ENCODE results near the gene TMEM121.
A peak's percentile ranks its signal among the peaks of the same experiment; 100 is the strongest.

Gene TMEM121

GRCh38 chr14:105491366-105491973 is 34.9 kb upstream of the TMEM121 start:
- Mint-ChIP-seq H3K9me3 (no peaks in the 10 kb centered on the region), H3K27me3 (peaks cover 10% of the 10 kb centered on the region), H3K4me1 (peaks cover 29% of the 10 kb centered on the region), H3K27ac (peak overlapping the region; percentile 95), H3K4me3 (peak overlapping the region; percentile 78), H3K36me3 (peaks cover 7% of the 10 kb centered on the region)
- DNase-seq: peak; percentile 91
- CTCF ChIA-PET: interaction anchor here (1.0 to 4.2 kb wide), 4 partner anchors 10 to 121 kb away, joined by 3 to 97 read pairs (median 8); no protein-coding TSS in a partner anchor

- H3K4me3 Mint-ChIP-seq: peak overlapping the region; percentile 76
- no peak for DNase-seq
- no peaks in the 10 kb centered on the region for H3K9me3 Mint-ChIP-seq
- H3K4me1 Mint-ChIP-seq: peaks cover 25% of the 10 kb centered on the region
- peaks cover 7% of the 10 kb centered on the region for H3K36me3 Mint-ChIP-seq
- CTCF ChIA-PET: interaction anchor here (1.0 to 4.2 kb wide), 4 partner anchors 11 to 122 kb away, joined by 3 to 97 read pairs (median 8); no protein-coding TSS in a partner anchor
- H3K27me3 Mint-ChIP-seq: peaks cover 5% of the 10 kb centered on the region
- peak overlapping the region; percentile 95 for H3K27ac Mint-ChIP-seq
Observed at GRCh38 chr14:105492031-105492970, 34.1 kb upstream of the TMEM121 start.

GRCh38 chr14:105492971-105493871 is 33.2 kb upstream of the TMEM121 start:
- CTCF ChIA-PET: interaction anchor here (2.4 to 4.2 kb wide), 2 partner anchors 12 to 123 kb away, joined by 11 to 97 read pairs; no protein-coding TSS in a partner anchor
- Mint-ChIP-seq H3K4me3 (peak overlapping the region; percentile 8), H3K9me3 (no peaks in the 10 kb centered on the region), H3K27ac (no peak overlapping the region), H3K27me3 (no peaks in the 10 kb centered on the region), H3K36me3 (peaks cover 6% of the 10 kb centered on the region), H3K4me1 (peaks cover 23% of the 10 kb centered on the region)
- no peak for DNase-seq

- CTCF ChIA-PET: no interaction called here
- Mint-ChIP-seq H3K4me1 (peaks cover 17% of the 10 kb centered on the region), H3K4me3 (no peak overlapping the region), H3K9me3 (no peaks in the 10 kb centered on the region), H3K36me3 (peaks cover 6% of the 10 kb centered on the region), H3K27me3 (no peaks in the 10 kb centered on the region), H3K27ac (no peak overlapping the region)
- DNase-seq: peak; percentile 16
Observed at GRCh38 chr14:105493921-105494605, 32.3 kb upstream of the TMEM121 start.

GRCh38 chr14:105494606-105494929 is 31.8 kb upstream of the TMEM121 start:
- no peak overlapping the region for H3K4me3 Mint-ChIP-seq
- no peaks in the 10 kb centered on the region for H3K27me3 Mint-ChIP-seq
- H3K9me3 Mint-ChIP-seq: no peaks in the 10 kb centered on the region
- peaks cover 12% of the 10 kb centered on the region for H3K4me1 Mint-ChIP-seq
- H3K27ac Mint-ChIP-seq: no peak overlapping the region
- peaks cover 1% of the 10 kb centered on the region for H3K36me3 Mint-ChIP-seq
- no peak for DNase-seq
- CTCF ChIA-PET: no interaction called here

GRCh38 chr14:105495101-105495989 is 31.0 kb upstream of the TMEM121 start:
- no peak for DNase-seq
- H3K36me3 Mint-ChIP-seq: no peaks in the 10 kb centered on the region
- no peak overlapping the region for H3K4me3 Mint-ChIP-seq
- no peaks in the 10 kb centered on the region for H3K9me3 Mint-ChIP-seq
- H3K27me3 Mint-ChIP-seq: no peaks in the 10 kb centered on the region
- H3K27ac Mint-ChIP-seq: no peak overlapping the region
- CTCF ChIA-PET: no interaction called here
- peaks cover 11% of the 10 kb centered on the region for H3K4me1 Mint-ChIP-seq

GRCh38 chr14:105495990-105496830 is 30.2 kb upstream of the TMEM121 start:
- CTCF ChIA-PET: no interaction called here
- Mint-ChIP-seq H3K4me1 (peaks cover 11% of the 10 kb centered on the region), H3K27ac (no peak overlapping the region), H3K27me3 (no peaks in the 10 kb centered on the region), H3K4me3 (no peak overlapping the region), H3K9me3 (no peaks in the 10 kb centered on the region), H3K36me3 (no peaks in the 10 kb centered on the region)
- DNase-seq: no peak

- H3K27ac Mint-ChIP-seq: no peak overlapping the region
- H3K9me3 Mint-ChIP-seq: no peaks in the 10 kb centered on the region
- CTCF ChIA-PET: no interaction called here
- no peak for DNase-seq
- H3K4me1 Mint-ChIP-seq: peaks cover 7% of the 10 kb centered on the region
- H3K4me3 Mint-ChIP-seq: no peak overlapping the region
- H3K27me3 Mint-ChIP-seq: no peaks in the 10 kb centered on the region
- H3K36me3 Mint-ChIP-seq: no peaks in the 10 kb centered on the region
Observed at GRCh38 chr14:105496831-105497591, 29.4 kb upstream of the TMEM121 start.

- Mint-ChIP-seq H3K27ac (no peak overlapping the region), H3K36me3 (no peaks in the 10 kb centered on the region), H3K9me3 (no peaks in the 10 kb centered on the region), H3K27me3 (peaks cover 5% of the 10 kb centered on the region), H3K4me1 (peaks cover 5% of the 10 kb centered on the region), H3K4me3 (no peak overlapping the region)
- peak; percentile 19 for DNase-seq
- CTCF ChIA-PET: no interaction called here
Observed at GRCh38 chr14:105497671-105498429, 28.5 kb upstream of the TMEM121 start.

- Mint-ChIP-seq H3K4me1 (peaks cover under 1% of the 10 kb centered on the region), H3K27ac (peak overlapping the region; percentile 5), H3K36me3 (no peaks in the 10 kb centered on the region), H3K9me3 (no peaks in the 10 kb centered on the region), H3K27me3 (peaks cover 11% of the 10 kb centered on the region), H3K4me3 (no peak overlapping the region)
- CTCF ChIA-PET: interaction anchor here (1.0 kb wide), 1 partner anchor 18 kb away, joined by 4 read pairs; no protein-coding TSS in a partner anchor
- DNase-seq: no peak
Observed at GRCh38 chr14:105498430-105499255, 27.7 kb upstream of the TMEM121 start.
